Measurements from ENCODE around the gene TRPC4. TPM values are rescaled to one million over a fixed set of nuclear protein-coding genes. Genes with fewer than 3 reads are reported as not detected.

TRPC4 gene
- 1 to 10 TPM in 1 of 4 donors, under 1 TPM in 2, not detected in 1; 0.33 to 4.2 (median 0.46) TPM for total RNA-seq

DNA sequence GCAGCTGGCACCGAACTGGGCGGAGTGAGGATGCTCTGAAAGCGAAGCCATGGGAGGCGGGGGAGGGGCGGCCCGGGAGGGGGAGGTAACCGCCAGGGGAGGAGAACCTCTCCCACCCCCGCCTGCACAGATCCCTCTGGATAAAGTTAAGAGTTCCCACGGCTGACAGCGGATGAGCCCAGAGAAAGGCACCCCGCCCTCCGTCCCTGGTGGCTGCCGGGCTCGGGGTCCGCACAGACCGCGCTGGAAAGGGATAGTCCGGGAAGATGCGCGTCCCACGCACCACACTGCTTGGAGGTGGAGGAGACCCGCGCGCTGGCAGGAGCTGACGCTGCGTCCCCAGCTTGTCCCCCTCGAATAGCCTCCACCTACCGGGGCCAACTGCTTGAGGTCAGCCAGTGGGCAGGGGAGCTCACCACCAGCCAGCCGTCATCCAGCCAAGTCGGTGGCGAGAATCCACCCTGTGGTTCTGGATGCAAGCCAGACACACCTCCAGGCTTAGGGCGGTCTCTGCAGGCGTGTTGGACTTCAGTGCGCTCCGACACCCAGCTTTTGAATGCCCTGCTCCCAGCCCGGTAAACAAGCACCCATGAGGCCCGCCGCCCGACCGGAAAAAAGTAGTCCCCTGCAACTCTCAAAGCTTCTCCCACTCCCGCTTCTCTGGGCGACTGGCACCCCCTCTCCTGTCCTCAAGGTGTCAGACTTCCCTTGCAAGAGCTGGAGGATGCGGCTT is at the start of gene TRPC4:
Gene TRPC4, minus strand, starts transcription at position 17 of the 733 bp plus-strand sequence. CDS start 86,439 bp downstream, outside the sequence.
- Histone ChIP-seq H3K4me3 (peak within 1 kb of the TSS; percentile 50 to 59 (median 52)), H3K27ac (replicated peaks in 1 of 4) (no peak within 1 kb of the TSS), H3K27me3 (peaks cover 0 to 26% (median 15%) of the 10 kb centered on the region in 4 donors), H3K9me3 (no peaks in the 10 kb centered on the region), H3K4me1 (peaks cover 6 to 18% (median 17%) of the 10 kb centered on the region in 4 donors), H3K36me3 (no peaks in the 10 kb centered on the region)
- WGBS, result 1% methylated on average over 26 of the region's 43 CpGs
- intact Hi-C loops (cut with DNase I), result no loop called here
- DNase-seq (ENCODE audit: extremely low spot score), result no peak
- TF ChIP-seq, protein P1, sequence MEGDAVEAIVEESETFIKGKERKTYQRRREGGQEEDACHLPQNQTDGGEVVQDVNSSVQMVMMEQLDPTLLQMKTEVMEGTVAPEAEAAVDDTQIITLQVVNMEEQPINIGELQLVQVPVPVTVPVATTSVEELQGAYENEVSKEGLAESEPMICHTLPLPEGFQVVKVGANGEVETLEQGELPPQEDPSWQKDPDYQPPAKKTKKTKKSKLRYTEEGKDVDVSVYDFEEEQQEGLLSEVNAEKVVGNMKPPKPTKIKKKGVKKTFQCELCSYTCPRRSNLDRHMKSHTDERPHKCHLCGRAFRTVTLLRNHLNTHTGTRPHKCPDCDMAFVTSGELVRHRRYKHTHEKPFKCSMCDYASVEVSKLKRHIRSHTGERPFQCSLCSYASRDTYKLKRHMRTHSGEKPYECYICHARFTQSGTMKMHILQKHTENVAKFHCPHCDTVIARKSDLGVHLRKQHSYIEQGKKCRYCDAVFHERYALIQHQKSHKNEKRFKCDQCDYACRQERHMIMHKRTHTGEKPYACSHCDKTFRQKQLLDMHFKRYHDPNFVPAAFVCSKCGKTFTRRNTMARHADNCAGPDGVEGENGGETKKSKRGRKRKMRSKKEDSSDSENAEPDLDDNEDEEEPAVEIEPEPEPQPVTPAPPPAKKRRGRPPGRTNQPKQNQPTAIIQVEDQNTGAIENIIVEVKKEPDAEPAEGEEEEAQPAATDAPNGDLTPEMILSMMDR (IDR thresholded peaks at IDR 0.05), result peak in 1 of 3 experiments; percentile 5
- no peak for TF ChIP-seq POLR2AphosphoS5 (IDR thresholded peaks at IDR 0.05)
- no peak for TF ChIP-seq EP300 (IDR thresholded peaks at IDR 0.05)

DNA sequence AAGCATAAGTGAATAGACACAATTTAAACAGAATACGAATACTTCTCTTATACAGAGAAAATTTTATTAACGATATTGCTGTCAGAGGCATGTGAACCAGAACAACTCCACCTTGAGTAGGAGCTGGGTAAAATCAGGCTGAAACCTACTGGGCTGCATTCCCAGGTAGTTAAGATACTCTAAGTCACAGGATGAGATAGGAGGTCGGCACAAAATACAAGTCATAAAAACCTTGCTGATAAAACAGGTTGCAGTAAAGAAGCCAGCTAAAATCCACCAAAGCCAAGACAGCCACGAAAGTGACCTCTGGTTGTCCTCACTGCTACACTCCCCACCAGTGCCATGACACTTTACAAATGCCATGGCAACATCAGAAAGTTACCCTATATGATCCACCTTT is 49.2 kb upstream of the TRPC4 start:
- no peak overlapping the region for H3K27ac ChIP-seq (replicated peaks in 1 of 4)
- H3K4me3 ChIP-seq, result no peak overlapping the region
- intact Hi-C loops (cut with DNase I), result no loop called here
- DNase-seq (ENCODE audit: extremely low spot score), result no peak
- no peaks in the 10 kb centered on the region for H3K27me3 ChIP-seq
- no peaks in the 10 kb centered on the region for H3K36me3 ChIP-seq
- H3K9me3 ChIP-seq, result no peaks in the 10 kb centered on the region
- H3K4me1 ChIP-seq, result peaks cover 0 to 5% (median 0%) of the 10 kb centered on the region in 4 donors
- 61% methylated on average over 4 of the region's 4 CpGs for WGBS
- TF ChIP-seq EP300 (IDR thresholded peaks at IDR 0.05), result no peak
- TF ChIP-seq, protein P1 (IDR thresholded peaks at IDR 0.05), result no peak
- TF ChIP-seq POLR2AphosphoS5 (IDR thresholded peaks at IDR 0.05), result no peak
- TF ChIP-seq POLR2A (IDR thresholded peaks at IDR 0.05; ENCODE audit: low read depth), result no peak

DNA sequence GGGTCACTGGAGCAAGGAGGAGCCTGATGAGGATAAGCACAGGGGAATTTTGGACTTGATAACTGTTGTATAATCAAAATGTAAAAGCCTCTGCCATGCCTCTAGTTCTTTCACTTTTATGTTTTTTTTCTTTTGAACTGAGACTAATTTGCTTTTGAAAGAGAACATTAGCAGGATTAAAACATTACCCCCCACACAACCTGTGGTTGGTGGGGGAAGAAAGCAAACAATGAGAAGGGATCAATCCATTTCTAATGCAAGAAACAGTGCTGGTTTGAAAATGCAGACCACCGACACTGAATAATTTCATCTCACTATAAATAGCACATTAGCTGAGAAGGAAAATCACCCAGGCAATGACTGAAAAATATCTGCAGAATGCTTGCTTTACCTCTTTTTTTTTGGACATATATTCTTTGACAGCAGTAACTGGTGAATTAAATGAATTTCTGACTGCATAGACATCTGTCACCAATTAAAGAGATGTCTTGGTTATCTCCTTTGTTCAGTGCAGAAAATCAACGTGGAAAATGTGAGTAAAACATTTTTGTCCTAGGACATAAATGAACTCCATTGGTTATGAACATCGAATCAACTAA is 48.6 kb upstream of the TRPC4 start:
- intact Hi-C loops (cut with DNase I), result no loop called here
- WGBS, result 31% methylated on average over 3 of the region's 3 CpGs
- Histone ChIP-seq H3K9me3 (no peaks in the 10 kb centered on the region), H3K4me3 (no peak overlapping the region), H3K27ac (replicated peaks in 1 of 4) (no peak overlapping the region), H3K36me3 (no peaks in the 10 kb centered on the region), H3K4me1 (peaks cover 0 to 5% (median 0%) of the 10 kb centered on the region in 4 donors), H3K27me3 (no peaks in the 10 kb centered on the region)
- DNase-seq (ENCODE audit: extremely low spot score), result no peak
- TF ChIP-seq, protein P1 (IDR thresholded peaks at IDR 0.05), result no peak
- TF ChIP-seq EP300 (IDR thresholded peaks at IDR 0.05), result no peak
- no peak for TF ChIP-seq POLR2AphosphoS5 (IDR thresholded peaks at IDR 0.05)
- TF ChIP-seq POLR2A (IDR thresholded peaks at IDR 0.05; ENCODE audit: low read depth), result no peak

- Histone ChIP-seq H3K27me3 (no peaks in the 10 kb centered on the region), H3K9me3 (no peaks in the 10 kb centered on the region), H3K4me3 (no peak overlapping the region), H3K27ac (replicated peaks in 1 of 4) (no peak overlapping the region), H3K4me1 (peaks cover 0 to 5% (median 0%) of the 10 kb centered on the region in 4 donors), H3K36me3 (no peaks in the 10 kb centered on the region)
- TF ChIP-seq EP300 (IDR thresholded peaks at IDR 0.05) (no peak), POLR2A (IDR thresholded peaks at IDR 0.05; ENCODE audit: low read depth) (no peak), POLR2AphosphoS5 (IDR thresholded peaks at IDR 0.05) (no peak)
- TF ChIP-seq, protein P1 (IDR thresholded peaks at IDR 0.05), result no peak
- DNase-seq (ENCODE audit: extremely low spot score), result no peak
- intact Hi-C loops (cut with DNase I), result no loop called here
- WGBS, result 74% methylated on average over 2 of the region's 2 CpGs
Measured at GRCh38 chr13:37914781-37915391, 45.3 kb upstream of the TRPC4 start.

Data from esophagus muscularis mucosa (tissue), 4 donors.